H1 (cell line): ENCODE measurements around the gene SRPX2. TPM values are rescaled to one million over a fixed set of nuclear protein-coding genes. Genes with fewer than 3 reads are reported as not detected.

Experiments
- polyA plus RNA-seq, 7 experiments: library from polyadenylated mRNA; depleted of rRNA in 3 of 7; stranded (reverse) in 5 of 7; unstranded in 2 of 7; fragments of >200 nt in 5 of 7; fragments of 200-250 nt in 2 of 7; gene quantifications; 1 replicate in 5 of 7; 2 replicates in 1 of 7; 4 replicates in 1 of 7; pipeline versions ENCODE4 v1.2.1 to v1.2.3, GENCODE V29; 2011 to 2013; ENCODE audit warnings: missing spikeins in 2 of 7, mixed read lengths in 2 of 7
- total RNA-seq: library from RNA; stranded (reverse); fragmentation: NEBNext Ultra II Directional; extraction: Animal tissue kit (Norgen Biotek cat#: 25700); gene quantifications from 2 replicates; pipeline ENCODE4 v1.2.1, GENCODE V29; 2021
- TF ChIP-seq, protein P1 (sequence below), 3 experiments: IDR thresholded peaks; 1 replicate in 2 of 3; 2 replicates in 1 of 3; pipeline versions ENCODE4 v1.5.1 to v1.6.1; 2011; ENCODE audit warnings: low read length in 3 of 3, mild to moderate bottlenecking in 3 of 3, inconsistent platforms in 2 of 3, low read depth in 1 of 3, moderate library complexity in 1 of 3; ENCODE audit not compliant: insufficient read depth in 1 of 3; ENCODE audit errors: control extremely low read depth in 1 of 3

The SRPX2 gene
- total and polyA plus RNA-seq, 2 of the 8 experiments (the other 6 are each of a cell fraction or from before 2014, with no cell fraction given): not detected

DNA sequence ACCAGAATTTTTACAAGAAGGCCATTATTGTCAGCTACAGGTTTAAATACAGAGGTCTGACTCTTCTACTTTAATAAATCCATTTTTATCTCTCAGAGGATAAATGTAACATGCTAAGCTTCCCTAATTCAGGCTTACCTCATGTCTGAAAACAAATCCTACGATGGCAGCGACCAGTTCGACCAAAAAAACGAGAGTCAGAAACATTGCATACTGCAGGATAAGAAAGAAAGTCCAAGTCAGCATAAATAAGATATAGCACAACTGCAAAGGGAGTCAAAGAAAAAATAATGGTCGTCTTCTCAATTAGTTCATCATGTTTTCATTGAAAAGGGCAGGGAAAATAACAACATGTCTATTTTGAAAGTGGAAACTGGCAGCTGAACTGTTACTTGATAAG, 9.0 kb upstream of the SRPX2 start (continued):
- TF ChIP-seq, protein P1, sequence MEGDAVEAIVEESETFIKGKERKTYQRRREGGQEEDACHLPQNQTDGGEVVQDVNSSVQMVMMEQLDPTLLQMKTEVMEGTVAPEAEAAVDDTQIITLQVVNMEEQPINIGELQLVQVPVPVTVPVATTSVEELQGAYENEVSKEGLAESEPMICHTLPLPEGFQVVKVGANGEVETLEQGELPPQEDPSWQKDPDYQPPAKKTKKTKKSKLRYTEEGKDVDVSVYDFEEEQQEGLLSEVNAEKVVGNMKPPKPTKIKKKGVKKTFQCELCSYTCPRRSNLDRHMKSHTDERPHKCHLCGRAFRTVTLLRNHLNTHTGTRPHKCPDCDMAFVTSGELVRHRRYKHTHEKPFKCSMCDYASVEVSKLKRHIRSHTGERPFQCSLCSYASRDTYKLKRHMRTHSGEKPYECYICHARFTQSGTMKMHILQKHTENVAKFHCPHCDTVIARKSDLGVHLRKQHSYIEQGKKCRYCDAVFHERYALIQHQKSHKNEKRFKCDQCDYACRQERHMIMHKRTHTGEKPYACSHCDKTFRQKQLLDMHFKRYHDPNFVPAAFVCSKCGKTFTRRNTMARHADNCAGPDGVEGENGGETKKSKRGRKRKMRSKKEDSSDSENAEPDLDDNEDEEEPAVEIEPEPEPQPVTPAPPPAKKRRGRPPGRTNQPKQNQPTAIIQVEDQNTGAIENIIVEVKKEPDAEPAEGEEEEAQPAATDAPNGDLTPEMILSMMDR (IDR thresholded peaks at IDR 0.05; ENCODE audit: control extremely low read depth in 1 of 3, insufficient read depth in 1 of 3, low read depth in 1 of 3, low read length in 3 of 3): no peak
